Left renal pelvis (tissue), 4 donors: ENCODE measurements around the gene ERMARD. TPM values are rescaled to one million over a fixed set of nuclear protein-coding genes. Genes with fewer than 3 reads are reported as not detected.
A peak's percentile ranks its signal among the peaks of the same experiment; 100 is the strongest.

Experiments used
- DNase-seq, 4 donors: peaks; one replicate each; pipeline ENCODE4 v3.0.0-alpha.2; 2013; ENCODE audit warnings: low read depth in 4 of 4, low spot score in 3 of 4
- polyA plus RNA-seq, 4 donors: library from polyadenylated mRNA; unstranded; fragments of 120-200 nt; gene quantifications; one replicate each; pipeline ENCODE4 v1.2.1, GENCODE V29; 2013; ENCODE audit not compliant: insufficient read length in 4 of 4

The ERMARD gene
- polyA plus RNA-seq, 4 donors, result 35.3 to 53.2 (median 41.7) TPM

DNA sequence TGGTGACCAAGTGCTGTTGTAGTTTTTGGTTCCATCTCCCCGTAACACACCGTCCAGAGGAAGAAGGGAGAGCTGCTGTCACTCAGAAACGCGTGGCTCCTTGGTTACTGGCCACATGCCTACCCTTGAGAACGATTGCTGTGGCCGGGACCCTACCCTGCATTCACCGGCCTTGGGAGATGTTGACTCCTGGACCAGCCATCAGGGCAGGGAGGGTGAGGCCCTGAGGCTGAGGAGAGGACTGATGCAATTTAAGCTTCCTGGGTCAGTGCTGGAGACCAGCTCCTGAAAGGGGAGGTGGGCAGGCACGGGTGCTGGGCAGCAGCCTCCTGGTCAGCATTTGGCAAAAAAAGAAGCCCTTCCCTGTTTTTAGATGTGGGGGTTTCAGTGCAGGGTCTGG lies 31.5 kb downstream of the ERMARD start:
- no peak for DNase-seq

- no peak for DNase-seq
Measured at GRCh38 chr6:169783401-169783800, 32.0 kb downstream of the ERMARD start.

GRCh38 chr6:169783971-169784820 lies 32.8 kb downstream of the ERMARD start:
- no peak for DNase-seq

DNA sequence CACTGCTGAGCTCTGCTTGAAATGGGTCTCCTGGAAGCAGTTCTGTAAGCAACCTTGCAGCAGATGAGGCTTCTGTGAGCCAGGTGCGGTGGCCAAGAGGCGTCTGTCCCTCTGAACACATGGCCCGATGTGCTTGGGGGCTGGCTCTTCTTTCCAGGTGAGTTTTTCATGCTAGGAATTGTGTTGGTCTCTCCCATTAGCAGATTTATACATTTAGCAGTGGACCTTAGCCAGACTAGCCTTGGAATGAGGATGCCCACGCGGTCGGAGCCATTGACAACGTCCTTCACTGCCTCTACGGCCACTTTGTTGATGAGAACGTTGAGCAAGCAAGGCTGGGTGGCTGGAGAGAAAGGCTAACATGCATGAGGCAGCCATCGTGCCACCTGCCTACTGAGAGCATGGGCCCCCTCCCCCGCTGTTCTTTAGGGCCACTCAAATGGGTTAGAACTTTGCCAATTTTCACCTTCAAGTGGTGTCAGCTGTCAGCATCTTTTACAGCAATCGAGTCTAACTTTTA lies 33.5 kb downstream of the ERMARD start:
- no peak for DNase-seq

DNA sequence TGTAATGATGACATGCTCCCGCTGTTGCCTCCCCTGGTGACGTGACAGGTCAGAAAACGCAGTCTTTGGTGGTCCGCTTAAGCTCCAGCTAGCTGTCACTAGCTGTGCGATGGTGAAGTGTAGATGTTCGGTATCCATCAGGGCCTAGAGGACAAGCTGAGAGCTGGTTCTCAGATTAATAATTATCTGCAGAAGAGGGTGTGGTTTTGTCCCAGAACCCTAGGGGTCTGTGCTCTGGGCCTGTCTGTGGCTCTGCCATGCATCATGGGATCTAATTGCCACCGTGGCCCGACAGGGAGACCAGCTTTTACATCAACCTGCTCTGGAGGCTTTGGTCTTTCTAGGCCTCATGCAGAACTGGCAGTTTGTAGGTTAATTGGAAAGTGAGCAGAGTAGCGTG lies 34.1 kb downstream of the ERMARD start:
- DNase-seq, result no peak

- no peak for DNase-seq
Measured at GRCh38 chr6:169786349-169786748, 34.9 kb downstream of the ERMARD start.

DNA sequence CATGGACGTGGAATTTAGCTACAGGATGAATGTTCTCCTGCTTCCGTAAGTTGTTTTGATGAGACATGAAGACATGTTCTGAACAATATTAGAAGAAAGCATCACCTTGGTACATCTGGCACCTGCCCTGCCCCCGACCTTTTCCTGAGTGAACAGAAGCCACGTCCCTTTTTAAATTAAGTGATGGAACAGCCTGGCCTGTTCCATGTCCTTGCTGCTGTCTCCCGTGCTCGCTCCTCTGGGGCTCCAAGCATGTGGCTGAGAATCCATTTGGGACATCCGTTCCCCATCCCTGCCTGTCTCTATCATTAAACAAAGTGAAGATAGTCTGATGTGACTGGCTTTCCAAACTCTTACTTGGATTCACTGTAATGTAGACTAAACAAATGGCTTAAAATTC lies 36.4 kb downstream of the ERMARD start:
- DNase-seq, result no peak

DNA sequence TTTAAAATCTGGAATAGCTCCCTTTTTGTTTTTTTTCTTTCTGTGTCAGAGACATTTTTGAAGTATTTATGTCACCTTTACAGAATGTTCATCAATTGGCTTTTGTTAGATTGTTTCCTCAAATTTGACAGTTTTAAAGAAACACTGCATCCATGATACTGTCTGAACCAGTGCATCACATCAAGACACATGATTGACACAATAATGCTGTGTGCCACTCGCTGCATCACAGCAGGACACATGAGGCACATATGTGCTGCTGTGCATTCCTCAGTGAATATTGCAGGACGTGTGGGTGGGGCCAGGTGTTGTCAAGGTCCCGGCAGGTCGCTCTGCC lies 37.4 kb downstream of the ERMARD start:
- no peak for DNase-seq

GRCh38 chr6:169789146-169789943 lies 37.9 kb downstream of the ERMARD start:
- no peak for DNase-seq

DNA sequence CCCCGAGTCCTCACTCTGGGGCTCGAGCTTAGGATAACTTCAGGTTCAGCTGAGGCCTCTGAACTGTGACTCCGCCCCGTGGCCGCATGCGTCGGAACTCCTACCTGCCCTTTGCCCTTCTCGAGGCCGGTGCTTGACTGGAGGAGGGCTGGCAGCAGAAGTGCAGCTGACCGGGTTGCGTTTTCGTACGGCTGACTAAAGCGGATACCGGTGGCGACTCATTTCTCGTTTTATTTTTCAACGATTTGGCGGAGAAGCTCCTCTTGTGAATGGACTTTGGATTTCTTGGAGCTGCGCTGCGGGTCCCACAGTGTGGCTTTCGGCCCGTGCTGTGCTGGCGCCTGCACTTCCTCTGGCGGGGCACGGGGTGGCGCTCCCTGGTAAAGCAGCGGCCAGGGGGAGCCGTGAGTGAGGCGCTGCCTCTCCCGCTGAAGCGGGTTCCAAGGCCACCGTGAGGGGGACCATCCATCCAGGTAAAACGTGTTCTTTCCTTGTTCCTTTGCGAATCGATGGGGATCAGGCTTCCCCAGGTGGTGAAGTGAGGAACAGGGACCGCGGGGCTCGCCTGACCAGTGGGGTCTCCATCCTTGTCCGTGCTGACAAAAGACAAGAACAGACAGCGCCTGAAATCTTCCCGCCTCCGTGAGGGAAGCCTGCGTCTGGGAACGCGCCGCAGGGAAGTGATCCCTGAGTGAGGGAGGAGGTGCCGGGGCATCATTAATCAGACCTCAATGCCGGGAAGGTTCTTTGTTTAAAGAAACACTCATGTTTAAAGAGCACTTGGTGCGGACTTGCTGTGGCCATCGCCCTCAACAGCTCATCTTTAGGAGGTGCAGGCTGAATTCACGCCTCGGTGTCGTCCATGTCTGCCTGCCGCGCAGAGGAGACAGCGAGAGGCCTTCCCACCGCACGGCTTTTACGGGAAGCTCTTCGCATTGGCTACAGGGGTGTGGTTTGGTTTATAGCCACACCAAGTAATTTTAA lies 38.8 kb downstream of the ERMARD start:
- peak in 3 of 4 donors; percentile 57 to 69 (median 64) for DNase-seq

DNA sequence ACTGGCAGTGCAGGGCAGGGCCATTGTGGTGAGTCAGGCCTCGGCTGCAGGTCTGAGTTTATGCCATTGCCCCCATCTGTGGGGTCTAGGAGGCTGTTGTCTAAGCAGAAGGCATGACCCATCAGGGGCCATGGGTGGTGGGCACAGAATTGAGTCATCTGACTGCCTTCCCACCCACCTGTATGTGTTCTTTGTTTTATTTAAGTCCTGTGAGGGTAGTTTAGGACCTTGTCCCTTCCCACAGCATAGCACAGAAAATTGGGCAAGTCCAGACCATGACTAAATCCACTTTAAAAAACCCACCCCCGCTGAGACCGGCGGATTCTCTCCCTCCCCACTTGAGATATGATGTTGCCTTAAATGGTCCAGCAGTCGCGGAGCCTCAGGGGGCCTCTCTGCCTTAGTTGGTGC lies 40.3 kb downstream of the ERMARD start:
- DNase-seq, result no peak

DNA sequence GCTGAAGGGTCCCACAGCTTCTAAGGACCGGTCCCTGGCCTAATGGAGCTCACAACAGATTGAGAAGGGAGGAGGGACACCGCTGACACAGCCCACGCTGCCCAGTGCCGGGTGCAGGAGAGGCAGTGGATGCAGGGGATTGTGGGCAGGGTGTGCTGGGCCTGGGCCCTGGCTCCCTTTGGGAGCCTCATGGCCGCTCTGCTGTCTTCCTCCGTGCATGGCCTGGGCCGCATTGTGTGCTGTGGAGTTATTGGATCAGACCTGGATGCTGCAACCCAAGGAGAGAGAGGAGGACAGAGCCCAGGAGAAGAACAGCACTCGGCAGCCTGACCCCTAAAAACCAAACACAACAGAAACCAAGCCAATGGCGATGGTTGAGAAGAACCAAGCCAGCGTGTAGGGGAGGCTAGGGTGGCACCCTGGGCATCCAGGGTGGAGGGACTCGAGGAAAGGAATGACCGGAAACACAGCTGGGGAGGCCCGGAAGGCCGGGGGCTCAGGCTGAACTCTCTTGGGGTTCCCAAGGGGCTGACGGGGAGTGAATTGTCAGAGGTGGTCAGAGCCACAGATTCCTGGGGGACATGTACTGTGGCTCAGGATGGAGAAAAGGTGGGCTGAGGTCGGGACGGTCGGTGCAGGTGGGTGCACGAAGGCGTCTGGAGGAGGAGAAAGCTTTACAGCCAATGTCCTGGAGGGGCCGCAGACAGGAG lies 41.0 kb downstream of the ERMARD start:
- no peak for DNase-seq

- no peak for DNase-seq
Measured at GRCh38 chr6:169793408-169793807, 42.0 kb downstream of the ERMARD start.

DNA sequence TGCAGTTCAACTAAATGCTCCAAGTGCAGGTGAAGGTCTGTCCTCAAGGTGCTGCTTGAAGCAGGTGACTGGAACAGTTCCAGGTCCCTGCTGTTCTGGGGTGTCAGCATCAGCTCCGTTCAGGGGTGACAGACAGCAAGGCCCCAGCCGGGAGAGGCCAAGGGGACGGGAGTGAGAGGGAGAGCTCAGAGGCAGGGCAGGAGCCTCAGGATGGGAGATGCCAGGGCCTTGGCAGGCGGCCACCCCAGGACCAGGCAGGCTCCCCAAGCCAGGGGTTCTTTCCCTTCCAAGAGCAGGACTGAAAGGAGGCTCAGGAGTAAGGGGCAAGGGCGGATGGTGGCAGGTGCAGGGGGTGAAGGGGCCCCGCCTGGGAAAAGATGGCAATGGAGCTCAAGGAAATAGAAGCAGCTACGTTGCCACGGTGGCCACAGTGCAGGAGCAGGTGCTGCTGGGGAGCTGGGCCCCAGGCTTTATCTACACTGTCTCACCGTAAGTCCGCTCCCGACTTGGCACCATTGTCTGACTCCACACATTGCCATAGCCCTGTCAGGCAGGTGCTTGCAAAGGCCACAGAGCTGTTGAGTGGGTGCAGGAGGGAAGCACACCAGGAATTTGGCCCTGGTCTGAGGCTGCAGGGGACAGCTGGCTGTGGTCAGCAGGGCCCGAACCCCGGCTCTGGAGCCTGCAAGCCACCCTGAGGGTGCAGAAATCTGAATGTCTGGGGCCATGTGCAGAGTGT lies 43.1 kb downstream of the ERMARD start:
- no peak for DNase-seq

GRCh38 chr6:169795196-169795595 lies 43.8 kb downstream of the ERMARD start:
- no peak for DNase-seq

GRCh38 chr6:169798764-169799473 lies 47.5 kb downstream of the ERMARD start:
- no peak for DNase-seq

DNA sequence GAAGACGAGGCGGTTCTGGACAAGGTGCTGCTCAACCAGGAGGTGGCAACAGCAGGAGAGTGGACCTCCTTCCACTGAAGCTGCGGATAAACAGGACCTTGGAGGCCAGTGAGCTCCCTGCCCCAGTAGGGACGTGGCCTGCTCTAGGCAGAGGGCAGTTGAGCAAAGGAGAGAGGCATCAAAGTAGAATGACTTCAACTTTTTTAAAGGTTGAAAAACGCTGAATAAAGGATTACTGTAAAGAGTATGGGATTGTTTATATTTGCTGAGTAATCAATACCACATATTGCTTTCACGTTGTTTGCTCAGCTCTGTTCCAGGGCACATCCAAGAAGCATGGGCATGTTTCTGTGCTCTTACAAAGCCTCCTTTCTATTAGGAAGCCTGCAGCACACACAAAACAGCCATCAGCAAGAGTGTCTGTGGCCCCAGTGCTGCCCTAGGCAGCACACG lies 48.1 kb downstream of the ERMARD start:
- DNase-seq, result no peak

DNA sequence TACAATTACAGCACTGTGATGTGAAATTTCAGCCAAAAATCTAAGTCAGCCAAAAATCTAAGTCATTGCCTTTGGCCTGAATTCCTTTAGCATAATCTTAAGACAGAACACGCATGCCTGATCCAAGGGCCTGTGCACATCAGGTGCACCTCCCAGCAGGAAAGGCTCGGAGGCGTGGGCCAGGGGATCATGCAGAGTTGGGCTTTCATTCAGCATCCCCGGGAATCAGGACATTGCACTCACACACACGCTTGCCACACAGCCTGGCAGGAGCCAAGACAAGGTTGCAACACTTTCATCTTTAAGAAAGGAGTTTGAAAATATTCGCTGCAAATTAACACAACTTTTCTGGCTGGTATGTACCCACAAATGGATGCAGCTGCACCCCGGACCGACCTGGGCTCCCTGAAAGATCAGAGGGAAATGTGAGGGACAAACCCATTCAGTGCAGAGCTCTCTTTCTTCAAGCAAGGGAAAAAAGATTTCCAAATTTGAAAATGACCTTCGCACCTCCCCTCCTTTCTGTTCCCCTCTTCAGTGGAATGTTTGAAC lies 48.8 kb downstream of the ERMARD start:
- no peak for DNase-seq
